DMS 273 treated with DMSO at 0.1 percent for 48 hours (cell line): ENCODE data around the gene APPL2.
"Not testable (repeated sequence)": the region's sequence is repeated elsewhere in the genome, so short reads cannot be mapped to it uniquely, and the experiment has no call there.

Experiments
- DNase-seq: peaks from one replicate; lab custom pipeline; 2025; lab: John Stamatoyannopoulos, UW

Gene APPL2

DNA sequence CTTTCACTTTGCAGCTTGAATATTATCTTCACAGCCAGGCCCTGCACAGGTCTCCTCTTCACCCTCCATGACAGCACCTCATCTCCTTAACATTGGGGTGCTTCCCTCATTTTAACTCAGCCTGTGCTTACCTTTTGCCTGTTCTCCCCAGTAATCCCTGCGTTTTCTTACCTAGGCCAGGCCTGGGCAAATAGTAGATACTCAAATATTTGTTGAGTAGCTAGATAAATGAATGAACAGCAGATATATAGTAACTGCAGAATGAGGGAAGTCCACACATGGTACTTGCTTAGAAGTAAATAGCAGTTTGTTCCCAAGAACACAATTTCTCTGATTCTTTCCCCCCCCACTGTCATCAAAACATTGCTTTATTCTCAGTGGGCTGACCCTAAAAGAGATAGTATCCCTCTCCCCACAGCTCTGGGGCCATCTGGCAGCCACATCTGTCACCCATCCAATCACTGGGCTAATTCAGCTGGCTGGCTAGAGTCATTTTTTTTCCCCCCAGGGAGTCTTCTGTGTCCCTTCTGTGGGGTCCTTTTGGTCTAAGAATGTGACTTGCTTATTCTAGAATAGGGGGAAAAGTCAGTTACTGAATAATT lies 43.2 kb downstream of the APPL2 start:
- DNase-seq, result no peak

DNA sequence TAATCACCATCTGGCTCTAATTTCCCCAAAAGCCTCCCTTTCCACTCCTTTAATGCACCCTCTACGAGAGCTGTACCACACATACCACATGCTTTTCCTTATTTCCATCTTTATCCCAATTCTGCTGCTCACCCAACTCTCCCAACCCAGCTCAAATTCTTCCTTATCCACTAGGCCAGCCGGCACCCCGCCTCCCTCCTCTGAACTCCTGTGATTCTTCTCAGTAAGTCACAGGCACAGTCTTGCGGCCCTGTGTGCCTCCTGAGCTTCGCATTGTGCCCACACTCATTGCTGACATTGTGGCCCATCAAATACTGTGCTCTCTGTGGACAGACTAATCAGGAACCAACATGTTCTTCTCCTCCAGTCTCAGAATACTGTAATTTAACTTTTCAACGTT lies 45.4 kb downstream of the APPL2 start:
- no peak for DNase-seq

GRCh38 chr12:105189293-105189692 lies 46.7 kb downstream of the APPL2 start:
- no peak for DNase-seq

DNA sequence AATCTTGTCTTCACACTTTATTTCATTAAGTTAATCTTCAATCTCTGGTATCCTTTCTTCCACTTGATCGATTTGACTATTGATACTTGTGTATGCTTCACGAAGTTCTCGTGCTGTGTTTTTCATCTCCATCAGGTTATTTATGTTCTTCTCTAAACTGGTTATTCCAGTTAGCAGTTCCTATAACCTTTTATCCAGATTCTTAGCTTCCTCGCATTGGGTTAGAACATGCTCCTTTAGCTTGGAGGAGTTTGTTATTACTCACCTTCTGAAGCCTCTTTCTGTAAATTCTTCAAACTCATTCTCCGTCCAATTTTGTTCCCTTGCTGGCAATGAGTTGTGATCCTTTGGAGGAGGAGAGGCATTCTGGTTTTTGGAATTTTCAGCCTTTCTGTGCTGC lies 52.0 kb downstream of the APPL2 start:
- not testable (repeated sequence) for DNase-seq

DNA sequence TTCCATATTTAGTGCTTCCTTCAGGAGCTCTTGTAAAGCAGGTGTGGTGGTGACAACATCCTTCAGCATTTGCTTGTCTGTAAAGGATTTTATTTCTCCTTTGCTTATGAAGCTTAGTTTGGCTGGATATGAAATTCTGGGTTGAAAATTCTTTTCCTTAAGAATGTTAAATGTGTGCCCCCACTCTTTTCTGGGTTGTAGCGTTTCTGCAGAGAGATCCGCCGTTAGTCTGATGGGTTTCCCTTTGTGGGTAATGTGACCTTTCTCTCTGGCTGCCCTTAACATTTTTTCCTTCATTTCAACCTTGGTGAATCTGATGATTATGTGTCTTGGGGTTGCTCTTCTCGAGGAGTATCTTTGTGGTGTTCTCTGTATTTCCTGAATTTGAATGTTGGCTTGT lies 52.6 kb downstream of the APPL2 start:
- DNase-seq, result not testable (repeated sequence)

DNA sequence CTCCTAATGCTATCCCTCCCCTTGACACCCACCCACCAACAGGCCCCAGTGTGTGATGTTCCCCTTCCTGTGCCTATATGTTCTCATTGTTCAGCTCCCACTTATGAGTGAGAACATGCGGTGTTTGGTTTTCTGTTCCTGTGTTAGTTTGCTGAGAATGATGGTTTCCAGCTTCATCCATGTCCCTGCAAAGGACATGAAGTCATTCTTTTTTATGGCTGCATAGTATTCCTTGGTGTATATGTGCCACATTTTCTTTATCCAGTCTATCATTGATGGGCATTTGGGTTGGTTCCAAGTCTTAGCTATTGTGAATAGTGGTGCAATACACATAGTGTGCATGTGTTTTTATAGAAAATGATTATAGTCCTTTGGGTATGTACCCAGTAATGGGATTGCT lies 56.9 kb downstream of the APPL2 start:
- DNase-seq, result not testable (repeated sequence)

- no peak for DNase-seq
These were observed 58.8 kb downstream of the APPL2 start for GRCh38 chr12:105177208-105177607.

- no peak for DNase-seq
These were observed 60.5 kb downstream of the APPL2 start for GRCh38 chr12:105175397-105175990.

DNA sequence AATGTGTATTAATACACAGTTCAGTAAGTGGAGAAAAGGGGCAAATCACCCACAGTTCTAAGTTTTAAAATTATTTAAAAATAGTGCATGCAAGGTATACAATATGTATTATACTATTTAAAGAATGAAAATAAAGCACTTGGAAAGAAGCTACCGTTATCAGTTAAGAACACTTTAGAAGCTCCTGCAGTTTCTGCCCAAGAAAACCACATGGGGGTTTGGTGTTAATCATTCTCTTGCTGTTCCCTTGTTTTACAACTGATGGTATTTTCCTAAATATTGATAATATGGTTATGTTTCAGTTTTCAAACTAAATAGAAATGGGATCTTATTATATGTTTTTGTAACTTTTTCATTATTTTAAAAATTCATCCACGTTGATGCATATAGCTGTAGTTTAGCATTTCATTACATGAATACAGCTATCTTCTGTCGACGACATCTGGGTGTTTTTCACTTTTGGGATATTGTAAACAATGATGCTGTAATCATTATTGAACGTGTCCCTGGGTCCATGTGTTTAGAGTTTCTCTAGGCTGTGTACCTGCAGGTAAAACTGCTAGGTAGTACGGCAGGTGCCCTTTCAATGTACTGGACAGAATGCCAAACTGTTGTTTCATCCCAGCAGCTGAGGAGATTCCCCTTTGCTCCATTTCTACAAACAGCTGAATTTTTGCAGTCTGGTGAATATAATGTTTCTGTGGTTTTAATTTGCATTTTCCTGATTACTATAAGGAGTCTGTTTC lies 64.1 kb downstream of the APPL2 start:
- DNase-seq, result no peak

GRCh38 chr12:105170139-105170538 lies 65.8 kb downstream of the APPL2 start:
- DNase-seq, result no peak

DNA sequence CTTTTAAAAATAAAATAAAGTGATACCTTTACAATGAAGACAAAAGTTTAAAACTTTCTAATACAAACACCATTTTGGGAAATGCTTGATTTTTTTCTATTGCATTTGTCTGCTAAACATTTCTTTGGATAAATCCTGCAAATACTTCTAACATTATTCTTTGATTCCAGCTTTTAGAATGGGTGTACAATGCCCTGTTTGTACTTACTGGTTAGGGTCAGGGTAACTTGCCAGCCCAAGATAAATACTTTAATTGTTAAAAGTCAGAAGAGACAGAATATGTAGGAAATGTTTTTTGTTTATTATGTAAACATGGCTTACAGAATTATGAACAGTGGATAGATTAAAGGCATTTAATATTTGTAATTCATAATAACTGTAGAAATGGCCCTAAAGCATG lies 68.0 kb downstream of the APPL2 start:
- no peak for DNase-seq

GRCh38 chr12:105167346-105167745 lies 68.6 kb downstream of the APPL2 start:
- no peak for DNase-seq

DNA sequence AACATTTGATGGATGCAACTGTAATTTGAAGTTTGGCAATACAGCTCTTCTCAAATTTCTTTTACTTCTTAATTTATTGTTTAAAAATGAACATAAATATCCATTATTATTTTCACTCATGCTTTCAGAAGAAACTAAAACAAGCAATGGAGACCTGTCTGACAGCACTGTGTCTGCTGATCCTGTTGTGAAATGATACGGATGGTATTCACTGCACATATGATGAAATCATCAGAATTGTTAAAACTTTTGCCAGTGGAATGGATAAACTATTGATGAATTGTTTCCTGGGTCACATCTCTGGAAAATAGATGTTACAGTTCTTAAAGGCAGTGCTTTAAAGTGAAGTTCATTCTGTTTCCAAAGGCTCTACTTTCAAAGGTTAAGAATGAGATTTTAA lies 69.2 kb downstream of the APPL2 start:
- no peak for DNase-seq

DNA sequence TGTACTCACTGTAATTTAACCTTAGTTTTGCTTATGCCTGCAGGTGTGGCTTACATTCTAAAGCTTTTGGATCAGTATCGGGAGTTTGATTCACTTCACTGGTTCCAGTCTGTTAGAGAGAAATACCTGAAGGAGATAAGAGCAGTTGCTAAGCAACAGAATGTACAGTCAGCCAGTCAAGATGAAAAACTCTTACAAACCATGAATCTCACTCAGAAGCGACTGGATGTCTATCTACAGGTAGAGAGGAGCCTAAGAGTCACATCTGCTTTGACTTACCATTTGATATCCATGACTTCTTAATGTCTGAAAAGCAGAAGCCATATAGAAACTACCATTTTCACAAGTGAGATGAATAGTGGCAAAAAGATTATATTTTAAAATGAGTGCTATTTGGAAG lies 71.9 kb downstream of the APPL2 start:
- no peak for DNase-seq

DNA sequence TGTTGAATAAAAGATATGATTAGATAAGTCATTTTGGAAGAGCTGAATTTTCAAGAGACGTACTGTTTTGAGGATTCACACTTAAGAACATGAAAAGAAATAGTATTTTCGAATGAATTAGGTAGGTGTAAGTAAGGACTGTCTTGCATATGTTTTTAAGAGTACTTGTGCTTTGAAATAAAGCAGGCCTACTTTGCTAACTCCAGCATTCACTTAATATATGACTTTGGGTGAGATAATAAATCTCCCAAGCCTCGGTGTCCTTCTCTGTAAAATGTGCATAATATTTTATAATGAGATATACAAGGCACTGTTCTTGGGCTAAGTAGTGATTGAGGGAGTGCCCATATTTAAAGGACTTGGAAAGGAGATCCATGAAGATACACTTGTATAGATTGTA lies 73.8 kb downstream of the APPL2 start:
- DNase-seq, result no peak

DNA sequence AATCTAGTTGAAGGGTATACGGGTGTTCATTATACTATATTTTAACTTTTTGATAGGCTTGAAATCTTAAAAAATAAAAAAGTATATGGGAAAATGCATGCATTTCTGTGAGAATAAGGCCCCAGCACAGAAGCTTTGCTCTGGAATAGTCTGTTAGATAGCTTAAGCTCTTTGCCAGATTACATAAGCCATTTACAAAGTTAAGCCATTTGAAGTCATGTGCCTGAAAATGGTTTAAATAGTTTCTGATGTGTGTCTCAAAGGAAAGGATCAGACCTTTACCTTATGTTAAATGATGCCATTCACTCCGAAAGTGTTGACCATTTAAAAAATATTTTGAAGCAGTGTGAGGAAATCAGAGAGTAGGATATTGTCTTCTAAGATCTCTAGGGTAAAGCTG lies 77.1 kb downstream of the APPL2 start:
- DNase-seq, result no peak

GRCh38 chr12:105157606-105158005 lies 78.4 kb downstream of the APPL2 start:
- DNase-seq, result no peak

GRCh38 chr12:105156260-105156659 lies 79.7 kb downstream of the APPL2 start:
- no peak for DNase-seq

DNA sequence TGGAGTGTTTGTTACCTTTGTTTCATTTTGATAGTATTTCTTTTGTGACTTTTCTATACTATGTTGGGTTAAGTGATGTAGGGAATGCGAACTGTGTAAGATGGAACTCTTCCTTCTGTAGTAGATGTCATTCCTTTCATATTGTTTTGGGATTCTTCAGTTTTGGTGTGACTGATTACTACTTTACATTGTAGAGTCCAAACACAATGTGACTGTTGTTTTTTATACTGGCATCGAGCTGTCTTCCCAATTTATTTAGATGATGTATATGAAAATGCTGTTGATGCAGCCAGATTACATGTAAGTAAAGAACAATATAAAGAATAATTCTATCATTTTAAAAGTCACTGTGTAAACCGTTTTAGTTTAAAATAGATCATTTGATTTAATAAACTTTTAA lies 93.7 kb downstream of the APPL2 start:
- DNase-seq, result no peak

GRCh38 chr12:105141320-105141922 lies 94.6 kb downstream of the APPL2 start:
- no peak for DNase-seq

- no peak for DNase-seq
These were observed 97.7 kb downstream of the APPL2 start for GRCh38 chr12:105138248-105138647.
